Neutrophil (primary cell): Measurements from ENCODE around the gene C10orf143.

Experiments used
- H3K27ac ChIP-seq: fragments of 200-600 bp; sonication (generic); 2 replicates; pipeline ENCODE4 v1.5.1; 2016; ENCODE audit warnings: mild to moderate bottlenecking, moderate library complexity
- H3K27me3 ChIP-seq: fragments of 200-600 bp; sonication (generic); 2 replicates; pipeline ENCODE4 v1.6.0; 2016; ENCODE audit warnings: mild to moderate bottlenecking
- H3K36me3 ChIP-seq: fragments of 200-600 bp; sonication (generic); 2 replicates; pipeline ENCODE4 v1.5.1; 2017
- H3K4me1 ChIP-seq, 2 experiments: fragments of 200-600 bp in 1 of 2; sonication (generic) in 1 of 2; 1 replicate in 1 of 2; 2 replicates in 1 of 2; pipeline versions ENCODE4 v1.5.1 to v1.6.1; 2013 to 2016; ENCODE audit warnings: low read depth in 1 of 2, low read length in 1 of 2, mild to moderate bottlenecking in 1 of 2, moderate library complexity in 1 of 2; ENCODE audit not compliant: control insufficient read depth in 1 of 2, insufficient read depth in 1 of 2
- H3K4me3 ChIP-seq, 2 experiments: fragments of 200-600 bp in 1 of 2; sonication (generic) in 1 of 2; 1 replicate in 1 of 2; 2 replicates in 1 of 2; pipeline ENCODE4 v1.5.1; 2013 to 2016; ENCODE audit warnings: low read depth in 1 of 2, low read length in 1 of 2, mild to moderate bottlenecking in 1 of 2, moderate library complexity in 1 of 2
- H3K9me3 ChIP-seq: fragments of 200-600 bp; sonication (generic); 2 replicates; pipeline ENCODE4 v1.5.1; 2016
- CTCF ChIP-seq: fragments of 200-600 bp; sonication (generic); IDR thresholded peaks from 2 replicates; pipeline ENCODE4 v1.5.1; 2016; ENCODE audit warnings: antibody characterized with exemption

C10orf143 gene

GRCh38 chr10:130018730-130019185, 91.9 kb downstream of the C10orf143 start:
- H3K27me3 ChIP-seq = no peaks in the 10 kb centered on the region
- H3K9me3 ChIP-seq = no peaks in the 10 kb centered on the region
- H3K4me3 ChIP-seq = no peak overlapping the region
- TF ChIP-seq CTCF = no peak
- H3K36me3 ChIP-seq = no peaks in the 10 kb centered on the region
- H3K4me1 ChIP-seq = no peaks in the 10 kb centered on the region
- H3K27ac ChIP-seq = no peak overlapping the region

- TF ChIP-seq CTCF = no peak
- no peak overlapping the region for H3K27ac ChIP-seq
Measured at GRCh38 chr10:130018265-130018664, 92.4 kb downstream of the C10orf143 start.

GRCh38 chr10:130017631-130018022, 93.0 kb downstream of the C10orf143 start:
- Histone ChIP-seq H3K4me1 (no peaks in the 10 kb centered on the region), H3K4me3 (no peak overlapping the region), H3K27me3 (no peaks in the 10 kb centered on the region), H3K36me3 (no peaks in the 10 kb centered on the region), H3K27ac (no peak overlapping the region), H3K9me3 (no peaks in the 10 kb centered on the region)
- no peak for TF ChIP-seq CTCF

More at GRCh38 chr10:130018265-130018664, 92.4 kb downstream of the C10orf143 start:
- H3K4me3 ChIP-seq = no peak overlapping the region
- H3K4me1 ChIP-seq = no peaks in the 10 kb centered on the region
- H3K36me3 ChIP-seq = no peaks in the 10 kb centered on the region
- no peaks in the 10 kb centered on the region for H3K27me3 ChIP-seq
- H3K9me3 ChIP-seq = no peaks in the 10 kb centered on the region

GRCh38 chr10:130016993-130017630, 93.5 kb downstream of the C10orf143 start:
- Histone ChIP-seq H3K4me3 (no peak overlapping the region), H3K27ac (no peak overlapping the region), H3K27me3 (no peaks in the 10 kb centered on the region), H3K9me3 (no peaks in the 10 kb centered on the region), H3K4me1 (no peaks in the 10 kb centered on the region), H3K36me3 (no peaks in the 10 kb centered on the region)
- no peak for TF ChIP-seq CTCF

- no peak for TF ChIP-seq CTCF
- Histone ChIP-seq H3K4me1 (no peaks in the 10 kb centered on the region), H3K27me3 (no peaks in the 10 kb centered on the region), H3K36me3 (no peaks in the 10 kb centered on the region), H3K9me3 (no peaks in the 10 kb centered on the region), H3K27ac (no peak overlapping the region), H3K4me3 (no peak overlapping the region)
Measured at GRCh38 chr10:130016095-130016494, 94.5 kb downstream of the C10orf143 start.
